Testis (tissue), 3 donors: ENCODE measurements around the gene HP1BP3. TPM values are rescaled to one million over a fixed set of nuclear protein-coding genes. Genes with fewer than 3 reads are reported as not detected.

Experiments
- DNase-seq: peaks from one replicate; pipeline ENCODE4 v3.0.0-alpha.2; 2019
- H3K27ac ChIP-seq, 2 donors: fragments of 200-600 bp; sonication (generic); one replicate each; pipeline ENCODE4 v1.5.1; 2019
- H3K27me3 ChIP-seq: fragments of 200-600 bp; sonication (generic); one replicate; pipeline ENCODE4 v1.5.1; 2019
- H3K36me3 ChIP-seq: fragments of 200-600 bp; sonication (generic); one replicate; pipeline ENCODE4 v1.5.1; 2017; ENCODE audit warnings: low read depth; ENCODE audit errors: missing control alignments
- H3K4me1 ChIP-seq: fragments of 200-600 bp; sonication (generic); one replicate; pipeline ENCODE4 v1.5.1; 2019
- H3K4me3 ChIP-seq, 2 donors: fragments of 200-600 bp; sonication (generic); one replicate each; pipeline ENCODE4 v1.5.1; 2017 to 2019
- H3K9me3 ChIP-seq: fragments of 200-600 bp; sonication (generic); one replicate; pipeline ENCODE4 v1.5.1; 2017
- CTCF ChIP-seq, 3 experiments: fragments of 450-650 bp in 2 of 3; fragments of 200-600 bp in 1 of 3; sonication (generic) in 1 of 3; IDR thresholded peaks; one replicate each; pipeline ENCODE4 v1.5.1; 2016 to 2019; ENCODE audit warnings: antibody characterized with exemption in 3 of 3, mild to moderate bottlenecking in 2 of 3, moderate library complexity in 1 of 3
- POLR2A ChIP-seq: fragments of 450-650 bp; IDR thresholded peaks from one replicate; pipeline ENCODE4 v1.6.1; 2017; ENCODE audit warnings: antibody characterized with exemption, mild to moderate bottlenecking, moderate library complexity
- whole genome bisulfite sequencing, 2 donors: methylation state at CpG; one replicate each; pipeline ENCODE4 v1.1.5; 2018; 5-methylcytosine and 5-hydroxymethylcytosine counted together
- intact Hi-C: fragments of 100-400 bp; cut with DNase I; formaldehyde crosslinking; loops from one replicate; pipeline ENCODE4 v1.15.1; 2023; ENCODE audit warnings: low total_unique reads
- polyA plus RNA-seq: library from polyadenylated mRNA; stranded (reverse); fragments of 350-450 nt; fragmentation: Illumina TruSeq; extraction: RNeasy Lipid Tissue Mini Kit (QIAGEN cat#74804); gene quantifications from one replicate; pipeline ENCODE4 v1.2.3, GENCODE V29; 2014; ENCODE audit warnings: low read depth, low replicate concordance; ENCODE audit not compliant: insufficient read depth
- total RNA-seq, 2 donors: library from RNA; depleted of rRNA; stranded (reverse); fragments of >200 nt; gene quantifications; one replicate each; pipeline ENCODE4 v1.2.3, GENCODE V29; 2016

HP1BP3 gene
- total and polyA plus RNA-seq, 3 donors from 2014 or later: 165 to 401 (median 347) TPM

- Histone ChIP-seq H3K4me1 (no peaks in the 10 kb centered on the region), H3K36me3 (no peaks in the 10 kb centered on the region), H3K27me3 (no peaks in the 10 kb centered on the region), H3K9me3 (no peaks in the 10 kb centered on the region), H3K27ac (no peak overlapping the region), H3K4me3 (no peak overlapping the region)
- no peak for TF ChIP-seq CTCF (IDR thresholded peaks at IDR 0.05)
- TF ChIP-seq POLR2A: no peak
- 60 to 78% methylated on average over 2 to 5 of the region's 5 CpGs for WGBS, 2 donors
- DNase-seq: no peak
- intact Hi-C loops: no loop called here
These were observed 32.7 kb upstream of the HP1BP3 start for GRCh38 chr1:20819818-20820217.

DNA sequence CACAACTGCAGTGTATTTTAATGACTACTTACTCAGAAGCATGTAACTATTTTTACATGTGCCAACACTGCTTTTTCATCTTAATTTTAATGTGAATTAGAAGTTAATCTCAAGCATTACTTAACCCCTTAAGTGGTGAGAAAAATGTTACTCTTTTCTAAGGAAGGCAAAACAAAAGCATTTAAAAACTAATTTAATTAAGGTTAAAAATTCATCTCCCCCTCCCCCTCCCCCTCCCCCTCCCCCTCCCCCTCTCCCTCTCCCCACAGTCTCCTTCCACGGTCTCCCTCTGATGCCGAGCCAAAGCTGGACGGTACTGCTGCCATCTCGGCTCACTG is 27.4 kb upstream of the HP1BP3 start:
- Histone ChIP-seq H3K4me3 (no peak overlapping the region), H3K27ac (no peak overlapping the region), H3K27me3 (no peaks in the 10 kb centered on the region), H3K4me1 (no peaks in the 10 kb centered on the region), H3K36me3 (no peaks in the 10 kb centered on the region), H3K9me3 (no peaks in the 10 kb centered on the region)
- no peak for DNase-seq
- intact Hi-C loops: no loop called here
- TF ChIP-seq POLR2A (no peak), CTCF (IDR thresholded peaks at IDR 0.05) (no peak)
- 79% methylated on average over 3 of the region's 4 CpGs; no CpG with 5 or more reads in 1 of the 2 donors for WGBS, 2 donors

DNA sequence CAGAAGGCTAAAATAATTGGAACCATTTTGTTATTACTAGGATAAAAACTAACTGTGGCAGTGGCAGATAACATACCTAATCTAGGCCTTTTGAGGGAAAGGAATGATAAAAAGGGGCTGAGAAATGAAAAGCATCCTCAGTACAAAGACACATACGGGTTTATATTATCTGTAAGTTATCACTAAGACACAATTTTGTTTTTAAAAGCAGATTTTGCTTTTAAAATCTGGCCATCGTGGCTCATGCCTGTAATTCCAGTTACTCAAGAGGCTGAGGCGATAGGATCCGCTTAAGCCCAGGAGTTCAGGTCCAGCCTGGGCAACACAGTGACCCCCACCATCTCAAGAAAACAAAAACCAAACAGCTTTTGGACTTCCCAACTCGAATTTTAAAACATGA is 24.8 kb upstream of the HP1BP3 start:
- Histone ChIP-seq H3K27ac (no peak overlapping the region), H3K9me3 (no peaks in the 10 kb centered on the region), H3K4me3 (no peak overlapping the region), H3K27me3 (no peaks in the 10 kb centered on the region), H3K4me1 (no peaks in the 10 kb centered on the region), H3K36me3 (no peaks in the 10 kb centered on the region)
- TF ChIP-seq POLR2A: no peak
- TF ChIP-seq CTCF (IDR thresholded peaks at IDR 0.05): no peak
- intact Hi-C loops: no loop called here
- DNase-seq: no peak
- WGBS, 2 donors: 76 to 87% methylated on average over 5 of the region's 5 CpGs

- 96 to 97% methylated on average over 4 of the region's 4 CpGs for WGBS, 2 donors
These were observed 6.1 kb upstream of the HP1BP3 start for GRCh38 chr1:20793236-20793635.

More at GRCh38 chr1:20793236-20793635, 6.1 kb upstream of the HP1BP3 start:
- intact Hi-C loops: no loop called here
- Histone ChIP-seq H3K9me3 (no peaks in the 10 kb centered on the region), H3K27ac (no peak overlapping the region), H3K36me3 (no peaks in the 10 kb centered on the region), H3K4me1 (peaks cover 14% of the 10 kb centered on the region), H3K4me3 (no peak overlapping the region), H3K27me3 (no peaks in the 10 kb centered on the region)
- TF ChIP-seq POLR2A: no peak
- TF ChIP-seq CTCF (IDR thresholded peaks at IDR 0.05): no peak
- DNase-seq: no peak
